ENCODE data around the gene NPAS3.

The NPAS3 gene

DNA sequence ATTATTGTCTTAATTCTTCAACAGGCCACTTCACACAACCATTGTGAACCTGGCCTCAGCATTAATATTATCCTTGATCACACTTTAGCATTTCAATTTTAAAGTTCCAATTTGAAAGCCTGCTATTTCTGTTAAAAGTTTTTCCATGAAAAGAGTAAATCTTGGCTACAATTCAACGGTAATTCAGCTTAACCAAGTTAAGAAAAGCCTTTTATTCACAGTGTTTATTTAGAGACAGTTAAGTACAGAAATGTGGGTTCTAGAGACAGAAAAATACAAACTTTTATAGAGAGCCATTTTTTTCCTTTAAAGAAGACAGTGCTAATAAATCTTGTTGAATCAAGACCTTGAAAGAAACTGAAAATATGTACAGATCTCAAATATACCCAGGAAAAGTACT is 103.9 kb downstream of the NPAS3 start:
- TF ChIP-seq POLR2AphosphoS5 (IDR thresholded peaks at IDR 0.05; ENCODE audit: low read depth) (no peak), SPI1 (IDR thresholded peaks at IDR 0.05; ENCODE audit: borderline replicate concordance, low read depth) (no peak), GABPA (IDR thresholded peaks at IDR 0.05; ENCODE audit: low read depth) (no peak)
- TF ChIP-seq, protein P1, sequence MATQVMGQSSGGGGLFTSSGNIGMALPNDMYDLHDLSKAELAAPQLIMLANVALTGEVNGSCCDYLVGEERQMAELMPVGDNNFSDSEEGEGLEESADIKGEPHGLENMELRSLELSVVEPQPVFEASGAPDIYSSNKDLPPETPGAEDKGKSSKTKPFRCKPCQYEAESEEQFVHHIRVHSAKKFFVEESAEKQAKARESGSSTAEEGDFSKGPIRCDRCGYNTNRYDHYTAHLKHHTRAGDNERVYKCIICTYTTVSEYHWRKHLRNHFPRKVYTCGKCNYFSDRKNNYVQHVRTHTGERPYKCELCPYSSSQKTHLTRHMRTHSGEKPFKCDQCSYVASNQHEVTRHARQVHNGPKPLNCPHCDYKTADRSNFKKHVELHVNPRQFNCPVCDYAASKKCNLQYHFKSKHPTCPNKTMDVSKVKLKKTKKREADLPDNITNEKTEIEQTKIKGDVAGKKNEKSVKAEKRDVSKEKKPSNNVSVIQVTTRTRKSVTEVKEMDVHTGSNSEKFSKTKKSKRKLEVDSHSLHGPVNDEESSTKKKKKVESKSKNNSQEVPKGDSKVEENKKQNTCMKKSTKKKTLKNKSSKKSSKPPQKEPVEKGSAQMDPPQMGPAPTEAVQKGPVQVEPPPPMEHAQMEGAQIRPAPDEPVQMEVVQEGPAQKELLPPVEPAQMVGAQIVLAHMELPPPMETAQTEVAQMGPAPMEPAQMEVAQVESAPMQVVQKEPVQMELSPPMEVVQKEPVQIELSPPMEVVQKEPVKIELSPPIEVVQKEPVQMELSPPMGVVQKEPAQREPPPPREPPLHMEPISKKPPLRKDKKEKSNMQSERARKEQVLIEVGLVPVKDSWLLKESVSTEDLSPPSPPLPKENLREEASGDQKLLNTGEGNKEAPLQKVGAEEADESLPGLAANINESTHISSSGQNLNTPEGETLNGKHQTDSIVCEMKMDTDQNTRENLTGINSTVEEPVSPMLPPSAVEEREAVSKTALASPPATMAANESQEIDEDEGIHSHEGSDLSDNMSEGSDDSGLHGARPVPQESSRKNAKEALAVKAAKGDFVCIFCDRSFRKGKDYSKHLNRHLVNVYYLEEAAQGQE (IDR thresholded peaks at IDR 0.05; ENCODE audit: insufficient replicate concordance, low read depth) = no peak
- TF ChIP-seq, protein P2, sequence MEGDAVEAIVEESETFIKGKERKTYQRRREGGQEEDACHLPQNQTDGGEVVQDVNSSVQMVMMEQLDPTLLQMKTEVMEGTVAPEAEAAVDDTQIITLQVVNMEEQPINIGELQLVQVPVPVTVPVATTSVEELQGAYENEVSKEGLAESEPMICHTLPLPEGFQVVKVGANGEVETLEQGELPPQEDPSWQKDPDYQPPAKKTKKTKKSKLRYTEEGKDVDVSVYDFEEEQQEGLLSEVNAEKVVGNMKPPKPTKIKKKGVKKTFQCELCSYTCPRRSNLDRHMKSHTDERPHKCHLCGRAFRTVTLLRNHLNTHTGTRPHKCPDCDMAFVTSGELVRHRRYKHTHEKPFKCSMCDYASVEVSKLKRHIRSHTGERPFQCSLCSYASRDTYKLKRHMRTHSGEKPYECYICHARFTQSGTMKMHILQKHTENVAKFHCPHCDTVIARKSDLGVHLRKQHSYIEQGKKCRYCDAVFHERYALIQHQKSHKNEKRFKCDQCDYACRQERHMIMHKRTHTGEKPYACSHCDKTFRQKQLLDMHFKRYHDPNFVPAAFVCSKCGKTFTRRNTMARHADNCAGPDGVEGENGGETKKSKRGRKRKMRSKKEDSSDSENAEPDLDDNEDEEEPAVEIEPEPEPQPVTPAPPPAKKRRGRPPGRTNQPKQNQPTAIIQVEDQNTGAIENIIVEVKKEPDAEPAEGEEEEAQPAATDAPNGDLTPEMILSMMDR (IDR thresholded peaks at IDR 0.05; ENCODE audit: insufficient read depth, low read length) = no peak
- no peak overlapping the region for H3K4me3 ChIP-seq (replicated peaks; ENCODE audit: insufficient read depth, low read length)
- H3K27me3 ChIP-seq (ENCODE audit: insufficient read depth, poor library complexity, severe bottlenecking) = no peaks in the 10 kb centered on the region
- no peak overlapping the region for H3K27ac ChIP-seq (replicated peaks)
- DNase-seq (ENCODE audit: low read depth in 1 of 2, low spot score in 1 of 2) = no peak

DNA sequence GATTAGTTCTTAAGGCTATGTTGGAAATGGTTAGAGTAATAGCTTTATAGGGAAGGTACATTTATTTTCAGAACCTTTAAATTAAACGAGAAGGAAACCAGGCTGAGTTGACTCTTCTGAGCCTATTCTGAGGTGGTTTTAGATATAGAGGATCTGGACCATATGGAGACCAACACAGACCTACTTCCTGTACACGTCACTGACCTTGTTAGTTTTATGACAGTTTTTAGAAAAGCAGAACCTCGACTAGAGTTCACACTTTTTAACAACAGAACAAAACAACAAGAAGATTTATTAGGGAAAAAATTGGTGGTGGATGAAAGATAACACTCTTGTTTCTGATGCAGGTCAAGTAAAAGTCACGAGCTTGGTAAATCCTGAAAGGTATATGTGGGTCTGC is 107.1 kb downstream of the NPAS3 start:
- no peak for DNase-seq (ENCODE audit: low read depth in 1 of 2, low spot score in 1 of 2)
- no peaks in the 10 kb centered on the region for H3K27me3 ChIP-seq (ENCODE audit: insufficient read depth, poor library complexity, severe bottlenecking)
- TF ChIP-seq, protein P1 (IDR thresholded peaks at IDR 0.05; ENCODE audit: insufficient replicate concordance, low read depth) = no peak
- no peak for TF ChIP-seq POLR2AphosphoS5 (IDR thresholded peaks at IDR 0.05; ENCODE audit: low read depth)
- no peak for TF ChIP-seq GABPA (IDR thresholded peaks at IDR 0.05; ENCODE audit: low read depth)
- TF ChIP-seq SPI1 (IDR thresholded peaks at IDR 0.05; ENCODE audit: borderline replicate concordance, low read depth) = no peak
- TF ChIP-seq, protein P2 (IDR thresholded peaks at IDR 0.05; ENCODE audit: insufficient read depth, low read length) = no peak
- no peak overlapping the region for H3K27ac ChIP-seq (replicated peaks)
- H3K4me3 ChIP-seq (replicated peaks; ENCODE audit: insufficient read depth, low read length) = no peak overlapping the region

DNA sequence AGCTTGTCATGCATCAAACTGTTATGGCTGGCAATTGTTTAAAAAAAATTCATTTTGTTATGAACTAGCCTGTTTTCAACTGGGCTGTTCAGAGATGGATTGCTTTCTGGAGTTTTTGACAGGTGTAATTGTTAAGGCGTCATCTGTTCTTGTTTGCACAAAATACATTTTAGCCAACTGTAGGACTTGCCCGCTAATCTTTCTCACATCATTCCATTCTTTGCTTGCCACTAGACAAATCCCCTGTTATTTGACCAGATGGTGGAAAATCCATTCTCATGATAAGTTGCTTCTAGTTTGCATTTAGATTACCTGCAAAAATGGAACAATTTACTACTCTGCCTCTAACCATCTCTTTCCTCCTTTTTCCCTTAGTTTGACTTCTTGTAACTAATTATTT is 114.3 kb downstream of the NPAS3 start:
- Histone ChIP-seq H3K27me3 (ENCODE audit: insufficient read depth, poor library complexity, severe bottlenecking) (no peaks in the 10 kb centered on the region), H3K27ac (replicated peaks) (no peak overlapping the region), H3K4me3 (replicated peaks; ENCODE audit: insufficient read depth, low read length) (no peak overlapping the region)
- no peak for DNase-seq (ENCODE audit: low read depth in 1 of 2, low spot score in 1 of 2)
- no peak for TF ChIP-seq POLR2AphosphoS5 (IDR thresholded peaks at IDR 0.05; ENCODE audit: low read depth)
- TF ChIP-seq, protein P2 (IDR thresholded peaks at IDR 0.05; ENCODE audit: insufficient read depth, low read length) = no peak
- TF ChIP-seq, protein P1 (IDR thresholded peaks at IDR 0.05; ENCODE audit: insufficient replicate concordance, low read depth) = no peak
- no peak for TF ChIP-seq SPI1 (IDR thresholded peaks at IDR 0.05; ENCODE audit: borderline replicate concordance, low read depth)
- TF ChIP-seq GABPA (IDR thresholded peaks at IDR 0.05; ENCODE audit: low read depth) = no peak

Data from HL-60 (cell line).